ENCODE data around the gene EPS8L2.

The EPS8L2 gene

DNA sequence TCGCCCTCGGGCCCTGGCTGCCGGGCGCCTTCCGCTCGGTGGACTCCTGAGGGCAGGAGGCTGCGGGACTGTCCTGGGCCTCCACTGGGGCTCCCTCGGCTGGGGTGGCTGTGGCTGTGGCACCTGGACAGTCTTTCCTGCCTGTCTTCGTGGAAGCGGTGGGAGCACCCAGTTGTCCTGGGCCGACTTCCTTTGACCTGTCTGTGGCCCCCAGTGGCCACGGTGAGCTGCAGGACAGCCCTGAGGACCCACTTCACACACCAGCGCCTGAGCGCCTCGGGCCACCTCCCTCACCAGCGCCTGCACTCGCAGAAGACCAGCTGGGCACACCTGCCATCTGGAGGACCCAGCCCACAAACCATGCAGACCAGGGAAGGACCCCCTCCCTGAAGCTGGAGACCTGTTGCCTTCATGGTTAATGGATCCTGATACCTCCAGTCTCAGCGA lies 1.8 kb upstream of the EPS8L2 start:
- H3K4me3 ChIP-seq (ENCODE audit: low read depth, low read length): no peak overlapping the region
- H3K4me1 ChIP-seq (ENCODE audit: control insufficient read depth, insufficient read depth, low read length, unreplicated experiment): peaks cover 24% of the 10 kb centered on the region
- no peak overlapping the region for H3K27ac ChIP-seq (ENCODE audit: low read depth, low read length)
- H3K79me2 ChIP-seq (ENCODE audit: control insufficient read depth, insufficient read depth, low read length, unreplicated experiment): no peaks in the 10 kb centered on the region
- H2AFZ ChIP-seq (ENCODE audit: low read length, unreplicated experiment): no peak overlapping the region
- H3K36me3 ChIP-seq (ENCODE audit: insufficient read depth, low read length): 0 out of 2 replicates have a peak, but pooled peaks cover 6% of the 10 kb centered on the region
- no peaks in the 10 kb centered on the region for H3K27me3 ChIP-seq (ENCODE audit: insufficient read depth, low read length)

GRCh38 chr11:704781-705645 lies 1.0 kb upstream of the EPS8L2 start:
- H2AFZ ChIP-seq (ENCODE audit: low read length, unreplicated experiment): no peak overlapping the region
- 0 out of 2 replicates have a peak, but pooled peaks cover 6% of the 10 kb centered on the region for H3K36me3 ChIP-seq (ENCODE audit: insufficient read depth, low read length)
- H3K27ac ChIP-seq (ENCODE audit: low read depth, low read length): no peak overlapping the region
- no peaks in the 10 kb centered on the region for H3K27me3 ChIP-seq (ENCODE audit: insufficient read depth, low read length)
- H3K4me1 ChIP-seq (ENCODE audit: control insufficient read depth, insufficient read depth, low read length, unreplicated experiment): peaks cover 24% of the 10 kb centered on the region
- no peaks in the 10 kb centered on the region for H3K79me2 ChIP-seq (ENCODE audit: control insufficient read depth, insufficient read depth, low read length, unreplicated experiment)
- peak overlapping the region; percentile 78 for H3K4me3 ChIP-seq (ENCODE audit: low read depth, low read length)

DNA sequence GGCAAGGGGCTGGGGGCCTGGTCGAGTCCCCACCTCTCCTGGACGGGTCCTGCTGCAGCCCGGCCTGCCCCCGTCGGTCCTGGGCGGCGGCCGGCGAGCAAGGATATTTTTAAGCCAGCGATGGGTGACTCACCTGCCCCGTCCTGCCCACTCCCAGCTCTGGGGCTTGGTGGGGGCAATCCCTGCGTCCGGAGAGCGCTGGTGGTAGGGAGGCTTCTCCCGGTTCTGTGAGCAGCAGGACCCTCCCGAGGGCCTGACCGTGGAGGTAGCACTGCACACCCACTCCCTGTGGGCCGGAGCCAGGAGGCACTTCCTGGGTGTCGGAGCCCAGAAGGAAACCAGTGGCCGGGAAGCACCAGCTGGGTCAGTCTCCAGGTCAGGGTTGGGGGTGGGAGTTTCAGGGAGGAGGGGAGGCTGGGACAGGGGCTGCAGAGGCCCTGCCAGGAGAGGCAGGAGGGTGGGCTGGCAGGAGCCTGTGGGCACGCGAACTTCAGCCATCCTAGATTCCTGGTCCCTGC lies 467 bp downstream of the EPS8L2 start:
- Histone ChIP-seq H3K27ac (ENCODE audit: low read depth, low read length) (0 out of 2 replicates have a peak overlapping the region, but pooled peaks have one; percentile 8), H3K4me1 (ENCODE audit: control insufficient read depth, insufficient read depth, low read length, unreplicated experiment) (peaks cover 24% of the 10 kb centered on the region), H3K36me3 (ENCODE audit: insufficient read depth, low read length) (0 out of 2 replicates have a peak, but pooled peaks cover 6% of the 10 kb centered on the region), H3K4me3 (ENCODE audit: low read depth, low read length) (peak overlapping the region; percentile 78), H3K27me3 (ENCODE audit: insufficient read depth, low read length) (no peaks in the 10 kb centered on the region), H3K79me2 (ENCODE audit: control insufficient read depth, insufficient read depth, low read length, unreplicated experiment) (no peaks in the 10 kb centered on the region), H2AFZ (ENCODE audit: low read length, unreplicated experiment) (no peak overlapping the region)

DNA sequence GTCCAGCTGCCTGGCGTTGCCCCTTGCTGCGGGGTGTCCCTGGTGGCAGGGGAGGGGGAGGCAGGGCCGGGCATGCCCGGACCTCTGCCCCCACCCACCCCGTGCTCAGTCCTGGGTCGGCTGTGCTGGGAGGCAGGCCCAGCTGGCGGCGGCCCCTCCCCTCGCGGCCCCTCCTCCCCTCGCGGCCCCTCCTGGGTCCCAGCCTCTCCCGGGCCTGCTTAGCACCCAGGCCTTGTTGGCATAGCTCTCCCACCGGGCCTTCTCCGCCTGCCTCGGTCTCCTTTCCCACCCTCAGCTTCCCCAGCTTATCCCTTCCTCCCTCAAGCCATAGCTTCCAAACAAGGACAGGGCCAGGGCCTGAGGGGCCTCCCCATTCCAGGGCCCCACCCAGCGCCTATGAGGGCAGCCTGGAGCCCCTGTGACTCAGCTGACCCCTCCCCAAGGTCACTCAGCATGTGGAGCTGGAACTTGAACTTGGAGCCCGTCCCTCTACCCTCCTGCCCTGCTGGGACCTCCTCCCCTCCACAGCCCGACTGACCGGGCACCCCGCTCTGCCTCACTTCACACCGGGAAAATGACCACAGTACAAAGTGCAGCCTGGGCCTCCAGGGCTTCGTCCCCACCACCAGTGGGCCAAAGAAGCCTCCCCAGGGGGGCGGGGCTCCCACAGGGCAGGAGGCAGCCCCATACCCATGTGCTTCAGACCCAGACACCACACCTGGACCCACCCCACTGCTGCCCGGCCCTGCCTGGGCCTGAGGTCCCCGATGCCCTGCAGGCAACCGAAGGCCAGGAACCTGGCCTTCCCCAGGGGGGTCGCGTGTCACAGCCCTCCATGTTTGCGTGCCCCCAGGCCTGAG lies 1.2 kb downstream of the EPS8L2 start:
- H3K4me3 ChIP-seq (ENCODE audit: low read depth, low read length): peak overlapping the region; percentile 78

DNA sequence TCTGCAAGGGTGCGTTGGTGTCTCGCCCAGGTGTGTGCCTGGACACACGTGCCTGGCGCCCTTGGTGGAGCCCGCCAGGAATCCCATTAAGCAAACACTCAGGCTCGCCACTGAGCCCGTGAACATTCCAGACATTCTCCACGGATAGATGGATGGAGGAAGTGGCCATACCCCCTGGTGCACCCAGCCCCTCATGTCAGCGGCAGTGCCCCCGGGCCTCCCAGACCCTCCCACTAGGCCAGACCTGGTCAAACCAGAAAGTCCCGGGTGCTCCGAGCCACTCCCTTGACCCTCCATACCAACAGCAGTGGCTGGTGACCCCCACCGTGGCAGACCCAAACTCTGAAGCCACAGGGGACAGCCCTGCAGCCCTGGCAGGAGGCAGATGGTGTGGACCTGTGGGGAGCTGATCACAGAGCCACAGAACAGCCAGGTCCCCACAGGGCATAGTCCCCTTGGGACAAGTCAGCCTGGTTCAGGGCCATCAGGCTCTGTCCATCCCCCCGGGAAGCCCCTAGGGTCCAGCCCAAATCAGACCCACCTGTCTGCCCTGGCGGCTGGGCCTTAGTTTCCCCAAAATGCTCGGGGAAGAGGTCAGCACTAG lies 1.9 kb downstream of the EPS8L2 start:
- H3K4me1 ChIP-seq (ENCODE audit: control insufficient read depth, insufficient read depth, low read length, unreplicated experiment): peaks cover 17% of the 10 kb centered on the region
- no peak overlapping the region for H3K4me3 ChIP-seq (ENCODE audit: low read depth, low read length)
- no peak overlapping the region for H2AFZ ChIP-seq (ENCODE audit: low read length, unreplicated experiment)
- no peak overlapping the region for H3K27ac ChIP-seq (ENCODE audit: low read depth, low read length)
- H3K27me3 ChIP-seq (ENCODE audit: insufficient read depth, low read length): no peaks in the 10 kb centered on the region
- no peaks in the 10 kb centered on the region for H3K36me3 ChIP-seq (ENCODE audit: insufficient read depth, low read length)
- H3K79me2 ChIP-seq (ENCODE audit: control insufficient read depth, insufficient read depth, low read length, unreplicated experiment): no peaks in the 10 kb centered on the region

More for the DNA sequence above, 1.2 kb downstream of the EPS8L2 start:
- Histone ChIP-seq H3K27me3 (ENCODE audit: insufficient read depth, low read length) (no peaks in the 10 kb centered on the region), H3K27ac (ENCODE audit: low read depth, low read length) (0 out of 2 replicates have a peak overlapping the region, but pooled peaks have one; percentile 22), H3K4me1 (ENCODE audit: control insufficient read depth, insufficient read depth, low read length, unreplicated experiment) (peaks cover 24% of the 10 kb centered on the region), H3K36me3 (ENCODE audit: insufficient read depth, low read length) (no peaks in the 10 kb centered on the region), H2AFZ (ENCODE audit: low read length, unreplicated experiment) (no peak overlapping the region), H3K79me2 (ENCODE audit: control insufficient read depth, insufficient read depth, low read length, unreplicated experiment) (no peaks in the 10 kb centered on the region)

DNA sequence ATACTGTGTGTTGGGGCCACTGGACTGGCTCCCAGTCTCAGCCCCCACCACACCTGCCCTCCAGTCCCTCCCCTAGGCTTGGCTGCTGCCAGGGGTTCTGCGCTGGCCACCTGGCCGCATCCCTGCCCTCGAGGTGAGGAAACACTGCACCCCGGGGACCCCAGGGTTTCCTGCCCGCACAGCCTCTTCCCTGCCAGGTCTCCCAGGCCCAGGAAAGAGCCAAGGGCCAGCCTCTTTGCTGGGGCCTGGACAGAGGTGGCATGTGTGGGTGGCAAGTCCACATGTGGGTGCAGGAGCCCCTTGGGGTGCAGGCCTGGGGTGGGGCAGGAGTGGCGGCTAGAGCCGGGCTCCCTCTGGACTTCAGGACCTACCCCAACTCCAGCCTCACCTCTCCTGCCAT lies 2.5 kb downstream of the EPS8L2 start:
- no peak overlapping the region for H3K27ac ChIP-seq (ENCODE audit: low read depth, low read length)

GRCh38 chr11:709109-709997 lies 3.3 kb downstream of the EPS8L2 start:
- no peak overlapping the region for H2AFZ ChIP-seq (ENCODE audit: low read length, unreplicated experiment)
- no peaks in the 10 kb centered on the region for H3K36me3 ChIP-seq (ENCODE audit: insufficient read depth, low read length)
- H3K79me2 ChIP-seq (ENCODE audit: control insufficient read depth, insufficient read depth, low read length, unreplicated experiment): no peaks in the 10 kb centered on the region
- H3K4me1 ChIP-seq (ENCODE audit: control insufficient read depth, insufficient read depth, low read length, unreplicated experiment): peaks cover 10% of the 10 kb centered on the region
- no peak overlapping the region for H3K27ac ChIP-seq (ENCODE audit: low read depth, low read length)
- H3K4me3 ChIP-seq (ENCODE audit: low read depth, low read length): no peak overlapping the region
- no peaks in the 10 kb centered on the region for H3K27me3 ChIP-seq (ENCODE audit: insufficient read depth, low read length)

More for the DNA sequence above, 2.5 kb downstream of the EPS8L2 start:
- Histone ChIP-seq H3K36me3 (ENCODE audit: insufficient read depth, low read length) (no peaks in the 10 kb centered on the region), H2AFZ (ENCODE audit: low read length, unreplicated experiment) (no peak overlapping the region), H3K4me3 (ENCODE audit: low read depth, low read length) (no peak overlapping the region), H3K27me3 (ENCODE audit: insufficient read depth, low read length) (no peaks in the 10 kb centered on the region), H3K79me2 (ENCODE audit: control insufficient read depth, insufficient read depth, low read length, unreplicated experiment) (no peaks in the 10 kb centered on the region), H3K4me1 (ENCODE audit: control insufficient read depth, insufficient read depth, low read length, unreplicated experiment) (peaks cover 11% of the 10 kb centered on the region)

- Histone ChIP-seq H3K4me1 (ENCODE audit: control insufficient read depth, insufficient read depth, low read length, unreplicated experiment) (no peaks in the 10 kb centered on the region), H2AFZ (ENCODE audit: low read length, unreplicated experiment) (no peak overlapping the region), H3K4me3 (ENCODE audit: low read depth, low read length) (no peak overlapping the region), H3K36me3 (ENCODE audit: insufficient read depth, low read length) (no peaks in the 10 kb centered on the region), H3K79me2 (ENCODE audit: control insufficient read depth, insufficient read depth, low read length, unreplicated experiment) (no peaks in the 10 kb centered on the region), H3K27ac (ENCODE audit: low read depth, low read length) (no peak overlapping the region), H3K27me3 (ENCODE audit: insufficient read depth, low read length) (no peaks in the 10 kb centered on the region)
Measured at GRCh38 chr11:714436-714835, 8.4 kb downstream of the EPS8L2 start.

DNA sequence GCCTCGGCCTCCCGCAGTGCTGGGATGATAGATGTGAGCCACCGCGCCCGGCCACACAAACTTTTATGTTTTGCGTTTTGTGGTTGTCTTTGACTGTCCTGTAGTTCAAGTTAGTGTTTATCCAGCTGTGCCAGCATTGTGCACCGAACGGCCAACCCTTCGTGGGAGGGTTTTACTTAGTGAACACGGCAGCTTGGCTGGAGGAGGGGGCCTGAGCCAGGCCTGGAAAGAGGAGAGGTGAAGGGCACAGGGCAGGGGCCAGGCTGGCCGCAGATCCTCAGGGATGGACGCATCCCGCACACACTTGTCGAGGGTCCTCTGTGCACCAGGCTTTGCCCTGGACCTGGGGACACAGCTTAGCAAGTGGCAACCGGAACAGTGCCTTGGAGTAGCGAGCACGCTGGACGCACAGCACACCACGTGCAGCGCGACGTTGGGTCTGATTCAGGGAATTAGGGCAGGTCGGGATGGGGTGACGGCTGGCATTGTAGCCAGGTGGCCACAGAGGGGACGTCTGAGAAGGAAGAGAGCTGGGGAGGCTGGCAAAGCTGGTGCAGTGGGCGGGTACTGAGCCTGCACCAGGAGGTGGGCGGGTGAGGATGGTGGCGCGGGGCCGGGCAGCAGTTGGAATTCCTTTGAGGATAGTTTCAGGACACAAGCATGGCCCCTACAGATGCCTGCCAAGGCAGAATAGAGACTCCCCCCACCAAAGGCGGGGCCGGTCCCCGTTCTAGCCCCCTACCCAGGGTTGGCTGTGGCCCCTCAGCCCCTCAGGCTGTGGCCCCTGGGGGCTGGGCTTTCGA lies 13.4 kb downstream of the EPS8L2 start:
- H2AFZ ChIP-seq (ENCODE audit: low read length, unreplicated experiment): no peak overlapping the region
- no peaks in the 10 kb centered on the region for H3K27me3 ChIP-seq (ENCODE audit: insufficient read depth, low read length)
- H3K27ac ChIP-seq (ENCODE audit: low read depth, low read length): no peak overlapping the region
- no peaks in the 10 kb centered on the region for H3K4me1 ChIP-seq (ENCODE audit: control insufficient read depth, insufficient read depth, low read length, unreplicated experiment)
- no peak overlapping the region for H3K4me3 ChIP-seq (ENCODE audit: low read depth, low read length)
- H3K36me3 ChIP-seq (ENCODE audit: insufficient read depth, low read length): no peaks in the 10 kb centered on the region
- H3K79me2 ChIP-seq (ENCODE audit: control insufficient read depth, insufficient read depth, low read length, unreplicated experiment): no peaks in the 10 kb centered on the region

All from ACC112 (cell line).